Measurements from ENCODE around the gene DIPK1A.

The DIPK1A gene

DNA sequence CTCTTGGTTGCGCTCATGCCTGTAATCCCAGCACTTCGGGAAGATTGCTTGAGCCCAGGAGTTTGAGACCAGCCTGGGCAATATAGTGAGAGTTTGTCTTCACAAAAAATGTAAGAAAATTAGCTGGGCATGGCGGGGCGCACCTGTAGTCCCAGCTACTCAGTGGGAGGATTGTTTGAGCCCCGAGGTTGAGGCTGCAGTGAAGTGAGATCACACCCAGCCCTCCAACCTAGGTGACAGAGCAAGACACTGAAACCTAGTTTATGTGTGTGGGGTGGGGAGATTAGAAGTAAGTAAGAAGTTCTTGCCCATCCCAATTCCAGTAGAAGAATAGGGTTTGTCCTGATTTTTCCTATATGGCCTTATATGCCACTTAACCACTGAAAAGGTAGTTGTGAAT is 127.4 kb downstream of the DIPK1A start:
- no peak for DNase-seq

DNA sequence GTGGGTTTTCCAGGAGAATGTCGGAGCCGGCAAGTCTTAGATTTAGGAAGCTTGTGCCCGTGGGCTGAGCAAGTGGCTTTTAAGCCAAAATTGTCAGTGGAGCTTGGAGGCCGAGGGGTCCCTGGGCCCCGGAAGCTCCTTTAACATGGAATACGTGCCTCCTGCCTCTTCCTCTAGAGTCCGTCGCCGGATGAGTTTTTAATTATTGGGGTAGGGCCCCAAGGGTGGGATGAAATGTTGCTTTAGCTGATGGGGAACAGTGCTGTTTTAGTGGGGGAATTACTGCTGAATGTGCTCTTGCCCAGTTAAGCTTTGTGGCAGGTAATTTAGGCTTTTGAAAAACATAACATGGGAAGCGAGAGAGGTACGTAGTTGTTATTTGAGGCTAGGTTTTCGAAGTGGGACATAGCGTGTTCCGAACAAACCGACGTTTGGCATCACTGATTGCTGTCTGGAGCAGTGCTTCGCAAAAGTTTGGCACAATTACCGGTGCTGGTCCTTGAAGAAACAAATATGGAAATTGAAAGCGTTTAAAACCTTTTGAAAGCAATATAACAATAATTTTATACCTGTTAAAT is 128.6 kb downstream of the DIPK1A start:
- DNase-seq, result no peak

DNA sequence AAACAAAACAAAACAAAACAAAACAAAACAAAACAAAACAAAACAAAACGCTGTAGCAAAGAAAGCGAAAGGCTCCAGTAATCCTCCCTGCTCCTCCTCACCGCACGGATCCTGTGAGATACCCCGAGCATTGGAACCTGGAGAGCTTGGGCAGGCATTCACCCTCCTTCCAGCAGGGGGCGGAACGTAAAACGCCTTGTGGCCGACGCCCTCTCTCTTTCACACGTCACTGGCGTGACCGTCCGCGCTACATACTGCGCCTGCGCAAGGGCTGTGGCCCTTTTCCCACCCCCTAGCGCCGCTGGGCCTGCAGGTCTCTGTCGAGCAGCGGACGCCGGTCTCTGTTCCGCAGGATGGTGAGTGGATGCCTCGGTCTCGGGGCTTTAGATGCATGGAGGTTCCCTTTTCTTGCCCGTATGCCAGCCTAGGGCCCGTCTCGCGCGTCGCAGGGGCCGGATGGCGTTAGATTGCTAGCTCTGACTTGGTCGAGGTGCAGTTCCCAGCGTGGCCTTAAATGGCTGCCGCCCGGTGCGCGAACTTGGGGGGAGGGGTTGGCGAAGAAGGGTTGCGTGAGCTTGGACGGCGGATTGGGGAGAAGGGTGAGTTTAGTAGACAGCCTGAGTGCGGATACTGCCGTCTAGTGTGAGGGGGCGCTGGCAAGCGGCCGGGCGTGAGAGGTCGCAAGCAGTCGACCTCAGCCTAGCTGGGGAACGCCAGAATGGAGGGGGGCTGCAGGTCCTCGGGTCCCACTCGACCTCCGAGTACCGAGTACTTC is 129.3 kb downstream of the DIPK1A start, which contains the start of gene RPL5:
TSS of gene RPL5 (plus strand) at position 279 of the 775 bp plus-strand sequence. CDS start at position 354, 75 bp downstream.
- peak; percentile 95 for DNase-seq

GRCh38 chr1:92831368-92831761 is 129.9 kb downstream of the DIPK1A start:
- no peak for DNase-seq

GRCh38 chr1:92826792-92827191 is 134.5 kb downstream of the DIPK1A start:
- DNase-seq, result no peak

DNA sequence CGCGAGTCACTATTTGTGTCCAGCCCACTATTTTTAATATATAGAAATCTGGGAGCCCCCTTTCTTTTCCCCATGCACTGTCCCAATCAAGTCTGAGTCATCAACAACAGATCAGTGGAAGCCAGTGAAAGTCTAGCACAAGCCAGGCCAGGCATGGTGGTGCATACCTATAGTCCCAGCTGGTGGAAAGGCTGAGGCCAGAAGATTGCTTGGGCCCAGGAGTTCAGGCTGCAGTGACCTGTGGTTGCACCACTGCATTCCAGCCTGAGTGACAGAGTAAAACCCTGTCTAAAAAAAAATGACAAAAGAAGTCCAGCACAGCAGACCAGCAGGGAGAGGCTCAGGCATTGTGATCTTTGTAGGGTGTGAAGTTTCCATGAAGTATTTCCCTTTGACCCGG is 138.4 kb downstream of the DIPK1A start:
- no peak for DNase-seq

- DNase-seq, result no peak
Measured at GRCh38 chr1:92820551-92820950, 140.7 kb downstream of the DIPK1A start.

DNA sequence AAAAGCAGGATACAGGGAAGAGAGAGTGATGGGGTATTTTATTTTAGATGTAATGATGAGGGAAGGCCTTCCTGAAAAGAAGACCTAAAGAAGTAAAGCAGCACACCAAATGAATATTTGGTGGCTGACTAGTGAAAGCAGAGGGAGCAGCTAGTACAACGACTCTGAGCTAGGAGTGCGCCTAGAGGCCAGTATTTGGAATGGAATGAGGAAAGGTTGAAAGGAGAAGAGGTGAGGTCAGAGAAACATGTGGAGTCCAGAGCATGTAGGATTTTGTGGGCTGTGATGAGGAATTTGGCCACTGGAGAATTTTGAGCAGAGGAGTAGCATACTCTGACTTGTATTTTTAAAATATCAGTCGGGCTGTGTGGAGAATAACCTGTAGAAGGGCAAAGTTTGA is 141.2 kb downstream of the DIPK1A start:
- no peak for DNase-seq

DNA sequence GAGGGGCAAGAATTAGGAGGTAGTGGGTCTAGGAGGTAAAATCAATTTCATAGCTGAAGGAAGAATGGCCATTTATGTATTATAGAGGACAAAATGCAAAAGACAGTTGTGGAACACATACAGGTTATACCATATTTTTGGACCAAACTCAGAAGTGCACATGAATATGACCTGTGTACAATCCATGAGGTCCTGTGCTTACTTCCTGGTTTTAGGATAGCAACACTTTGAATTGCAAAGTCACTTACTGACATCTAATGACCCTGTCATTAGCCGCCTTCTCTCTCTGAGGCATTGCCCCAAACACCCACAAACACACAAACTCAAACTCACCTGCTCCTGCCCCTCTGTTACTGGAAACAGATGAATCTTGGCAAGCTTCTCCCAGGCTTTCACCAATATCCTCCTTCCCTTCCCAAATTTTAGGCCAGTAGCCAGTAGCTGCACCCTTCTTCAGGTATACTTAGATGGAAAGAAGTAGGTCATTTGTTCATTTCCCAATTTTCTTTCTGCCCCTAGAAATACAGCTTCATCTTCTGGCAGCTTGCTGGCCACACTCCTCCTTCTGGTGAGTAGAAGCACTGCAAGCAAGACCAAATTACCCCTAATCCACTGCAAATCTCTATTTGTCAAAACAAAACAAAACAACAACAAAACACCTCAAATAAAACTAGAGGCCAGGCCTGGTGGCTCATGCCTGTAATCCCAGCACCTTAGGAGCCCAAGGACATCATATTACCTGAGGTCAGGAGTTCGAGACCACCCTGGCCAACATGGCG is 143.1 kb downstream of the DIPK1A start:
- DNase-seq, result no peak

DNA sequence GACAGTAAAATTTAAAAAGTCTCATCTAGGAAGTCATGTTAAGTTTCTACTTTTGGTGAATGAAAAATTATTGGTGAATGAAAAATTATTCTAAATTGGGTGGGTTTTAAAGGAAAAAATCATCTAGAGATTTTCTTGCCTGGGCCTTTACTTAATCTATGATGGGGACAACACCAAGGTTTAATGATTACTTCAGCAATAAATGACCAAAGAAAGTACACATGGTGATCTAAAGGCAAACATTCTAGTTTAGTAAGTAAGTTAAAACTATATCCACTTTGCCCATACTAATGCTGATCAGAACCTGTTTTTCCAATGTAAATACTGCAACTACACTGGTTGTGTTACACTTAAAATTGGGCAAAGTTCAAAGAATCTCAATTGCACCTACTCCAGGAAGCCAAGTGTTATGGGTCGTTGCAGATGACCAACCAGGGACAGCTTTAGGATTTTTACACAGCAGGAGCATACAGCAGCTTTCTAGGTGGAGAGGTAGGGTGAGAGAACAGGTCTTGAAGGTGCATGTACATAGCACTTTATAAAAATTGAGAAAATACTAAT is 144.0 kb downstream of the DIPK1A start:
- DNase-seq, result no peak

DNA sequence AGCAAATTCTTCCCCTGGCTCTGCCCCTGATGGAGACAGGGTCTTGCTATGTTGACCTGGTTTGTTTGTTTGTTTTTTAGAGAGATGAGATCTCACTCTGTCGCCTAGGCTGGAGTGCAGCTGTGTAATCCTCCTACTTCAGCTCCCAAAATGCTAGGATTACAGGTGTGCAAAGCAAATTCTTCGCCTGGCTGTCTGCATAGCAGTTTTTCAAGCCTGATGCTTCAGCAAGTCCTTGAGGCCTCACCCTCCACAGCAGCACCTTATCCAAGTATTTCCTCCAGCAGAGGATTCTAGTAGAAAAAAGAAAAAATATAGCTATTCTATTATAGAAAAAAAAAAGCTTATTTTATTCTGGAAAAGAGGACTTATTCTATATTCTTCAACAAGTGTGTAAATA is 144.5 kb downstream of the DIPK1A start:
- DNase-seq, result no peak

GRCh38 chr1:92808381-92808780 is 152.9 kb downstream of the DIPK1A start:
- DNase-seq, result no peak

DNA sequence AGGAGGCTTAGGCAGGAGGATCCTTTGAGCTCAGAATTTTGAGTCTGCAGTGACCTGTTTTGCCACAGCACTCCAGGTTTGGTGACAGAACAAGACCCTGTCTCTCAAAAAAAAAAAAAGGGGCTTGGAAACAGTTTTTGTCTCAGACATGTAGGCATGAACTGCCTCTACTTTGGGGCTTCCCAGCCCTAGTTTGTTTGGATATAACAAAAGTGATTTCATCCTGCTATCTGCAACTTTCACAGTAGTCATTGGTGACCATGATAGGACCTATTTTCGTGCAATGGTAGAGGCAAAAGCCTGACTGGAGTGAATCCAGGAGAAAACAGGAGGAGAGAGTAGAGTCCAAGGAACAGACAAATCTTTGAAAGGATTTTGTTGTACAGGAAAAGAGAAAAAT is 156.0 kb downstream of the DIPK1A start:
- DNase-seq, result no peak

GRCh38 chr1:92804721-92805201 is 156.5 kb downstream of the DIPK1A start:
- DNase-seq, result no peak

- DNase-seq, result no peak
Measured at GRCh38 chr1:92803140-92803887, 157.9 kb downstream of the DIPK1A start.

- DNase-seq, result no peak
Measured at GRCh38 chr1:92797961-92798360, 163.3 kb downstream of the DIPK1A start.

DNA sequence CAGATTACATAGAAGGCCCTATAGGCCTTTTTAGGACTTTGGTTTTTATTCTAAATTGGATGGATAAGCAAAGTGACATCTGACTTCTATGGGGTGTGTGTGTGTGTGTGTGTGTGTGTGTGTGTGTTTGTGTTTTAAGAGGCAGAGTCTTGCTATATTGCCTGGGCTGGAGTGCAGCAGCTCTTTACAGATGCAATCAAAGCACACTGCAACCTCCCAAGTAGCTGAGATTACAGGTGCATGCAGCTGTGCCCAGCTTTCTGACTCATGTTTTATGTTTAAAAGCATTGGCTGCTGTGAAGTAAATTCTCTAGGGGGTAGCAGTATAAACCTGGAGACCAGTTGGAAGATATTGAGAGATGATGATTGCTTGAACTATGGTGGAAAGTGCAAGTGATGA is 164.0 kb downstream of the DIPK1A start:
- DNase-seq, result no peak

DNA sequence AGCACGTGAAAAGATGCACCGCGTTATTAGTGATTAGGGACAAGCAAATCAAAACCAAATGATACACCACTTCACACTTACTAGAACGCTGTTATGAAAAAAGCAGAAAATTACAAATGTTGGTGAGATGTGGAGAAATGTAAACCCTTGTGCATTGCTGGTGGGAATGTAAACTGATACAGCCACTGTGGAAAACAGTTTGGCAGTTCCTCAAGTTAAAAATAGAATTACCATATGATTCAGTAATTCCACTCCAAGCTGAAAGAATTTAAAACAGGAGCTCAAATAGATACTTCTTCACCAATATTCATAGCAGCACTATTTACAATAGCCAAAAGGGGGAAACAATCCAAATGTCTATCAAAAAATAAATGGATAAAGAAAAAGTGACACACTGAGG is 166.1 kb downstream of the DIPK1A start:
- DNase-seq, result no peak

DNA sequence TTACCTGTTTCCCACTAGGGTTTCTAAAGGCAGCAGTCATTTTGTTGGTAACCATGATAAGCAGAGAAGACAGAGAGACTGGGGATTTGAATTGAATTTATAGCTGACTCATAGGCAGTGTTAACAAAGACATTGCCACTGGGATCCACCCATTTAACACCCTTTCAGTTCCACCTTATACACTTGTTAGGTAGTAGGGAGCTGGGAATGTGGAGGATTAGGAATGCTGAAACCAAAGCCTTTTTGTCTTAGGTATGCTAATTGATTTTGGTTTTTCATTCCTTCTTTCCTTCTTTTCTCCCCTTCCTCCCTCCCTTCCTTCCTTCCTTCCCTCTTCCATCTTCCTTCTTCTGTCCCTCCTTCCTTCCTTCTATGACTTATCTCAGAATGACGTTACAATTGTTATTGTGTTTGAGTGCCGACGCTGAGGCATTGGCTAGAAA is 168.9 kb downstream of the DIPK1A start:
- DNase-seq, result no peak

Data from NK-92 treated with Interleukin-12 subunit alpha and Interleukin-12 subunit beta, amount 100 ng/mL, for 24 hours (cell line).